GM12892 (cell line): ENCODE data around the gene LLGL1.

Experiments used
- POLR2A ChIP-seq: IDR thresholded peaks from 2 replicates; pipeline ENCODE4 v1.6.1; 2011; ENCODE audit warnings: low read depth, low read length, control low read depth
- POLR2AphosphoS5 ChIP-seq: IDR thresholded peaks from 2 replicates; pipeline ENCODE4 v1.6.1; 2011; ENCODE audit warnings: low read depth, low read length, control low read depth

GRCh38 chr17:18177722-18178121, 47.7 kb upstream of the LLGL1 start:
- no peak for TF ChIP-seq POLR2A
- TF ChIP-seq POLR2AphosphoS5, result no peak
